H1 (cell line): Measurements from ENCODE around the gene SLC39A11. TPM values are rescaled to one million over a fixed set of nuclear protein-coding genes. Genes with fewer than 3 reads are reported as not detected.

Experiments used
- CTCF ChIA-PET: fragments of 300-600 bp; sonication (Branson Sonifier 250); formaldehyde crosslinking; loops from one replicate; lab custom pipeline; 2021; ENCODE audit not compliant: partially characterized antibody; lab: Charles Lee
- POLR2A ChIA-PET: fragments of 300-600 bp; sonication (Branson Sonifier 250); formaldehyde crosslinking; loops from one replicate; lab custom pipeline; 2021; ENCODE audit warnings: inconsistent platforms; ENCODE audit not compliant: partially characterized antibody; lab: Charles Lee
- DNase-seq, 2 experiments: peaks; one replicate each; pipeline versions ENCODE4 v3.0.0 to v3.0.0-alpha.2; 2010 to 2022; ENCODE audit warnings: low spot score in 2 of 2, low read depth in 1 of 2, mixed read lengths in 1 of 2
- FAIRE-seq: peaks from 2 replicates; lab custom pipeline; 2011; peaks lifted over from hg19 to GRCh38; lab: Jason Lieb, UNC
- H2AFZ ChIP-seq: 2 replicates; pipeline ENCODE4 v1.8.1; 2012; ENCODE audit warnings: low read length, inconsistent platforms
- H2AK5ac ChIP-seq: 2 replicates; pipeline ENCODE4 v1.6.1; 2013; ENCODE audit warnings: low read depth, low read length
- H2BK120ac ChIP-seq: replicated peaks from 2 replicates; pipeline ENCODE3; 2013; ENCODE audit warnings: low read depth, low read length, inconsistent platforms
- H2BK12ac ChIP-seq: 2 replicates; pipeline ENCODE4 v1.6.1; 2013; ENCODE audit warnings: low read depth, low read length
- H2BK15ac ChIP-seq: 2 replicates; pipeline ENCODE4 v1.6.1; 2013; ENCODE audit warnings: low read length
- H2BK20ac ChIP-seq: 2 replicates; pipeline ENCODE4 v1.6.1; 2013; ENCODE audit warnings: low read length
- H2BK5ac ChIP-seq: 2 replicates; pipeline ENCODE4 v1.6.1; 2013; ENCODE audit warnings: low read depth, low read length
- H3K14ac ChIP-seq: 2 replicates; pipeline ENCODE4 v1.6.1; 2013; ENCODE audit warnings: inconsistent platforms; ENCODE audit not compliant: insufficient read length
- H3K18ac ChIP-seq: 2 replicates; pipeline ENCODE4 v1.6.1; 2013; ENCODE audit warnings: low read length; ENCODE audit errors: extremely low read depth
- H3K23ac ChIP-seq: 2 replicates; pipeline ENCODE4 v1.6.1; 2013; ENCODE audit warnings: inconsistent platforms; ENCODE audit not compliant: insufficient read length
- H3K23me2 ChIP-seq: 2 replicates; pipeline ENCODE4 v1.6.1; 2013; ENCODE audit warnings: low read depth, low read length
- H3K27ac ChIP-seq: 2 replicates; pipeline ENCODE4 v1.6.1; 2011; ENCODE audit warnings: low read depth, low read length, inconsistent platforms
- H3K27me3 ChIP-seq, 4 experiments: replicated peaks in 1 of 4; 1 replicate in 1 of 4; 2 replicates in 3 of 4; pipeline versions ENCODE4 v1.6.1 to v1.8.1; 2011 to 2013; ENCODE audit warnings: low read length in 3 of 4, mild to moderate bottlenecking in 3 of 4, inconsistent platforms in 2 of 4, mixed read lengths in 2 of 4, moderate library complexity in 1 of 4; ENCODE audit not compliant: control insufficient read depth in 3 of 4, insufficient read depth in 3 of 4; ENCODE audit errors: extremely low read depth in 1 of 4
- H3K36me3 ChIP-seq, 4 experiments: 2 replicates each; pipeline versions ENCODE4 v1.6.1 to v1.8.1; 2011 to 2013; ENCODE audit warnings: mild to moderate bottlenecking in 4 of 4, low read length in 3 of 4, moderate library complexity in 2 of 4, control low read depth in 1 of 4, inconsistent platforms in 1 of 4; ENCODE audit not compliant: insufficient read depth in 4 of 4, control insufficient read depth in 2 of 4
- H3K4ac ChIP-seq: replicated peaks from 2 replicates; pipeline ENCODE3; 2013; ENCODE audit warnings: low read length, low read depth, mixed read lengths, inconsistent platforms; ENCODE audit not compliant: insufficient read length
- H3K4me1 ChIP-seq, 4 experiments: replicated peaks in 1 of 4; 1 replicate in 1 of 4; 2 replicates in 3 of 4; pipeline versions ENCODE4 v1.6.1 to v1.8.1; 2011 to 2013; ENCODE audit warnings: low read length in 3 of 4, inconsistent platforms in 2 of 4, mixed read lengths in 1 of 4; ENCODE audit not compliant: insufficient read depth in 4 of 4, control insufficient read depth in 3 of 4
- H3K4me2 ChIP-seq, 2 experiments: 2 replicates each; pipeline versions ENCODE4 v1.6.1 to v1.8.1; 2011 to 2013; ENCODE audit warnings: low read depth in 2 of 2, low read length in 2 of 2, control low read depth in 1 of 2, inconsistent platforms in 1 of 2, mild to moderate bottlenecking in 1 of 2; ENCODE audit not compliant: insufficient read depth in 1 of 2
- H3K4me3 ChIP-seq, 4 experiments: fragments of 200-600, 300-600 bp in 1 of 4; sonication (generic), shearing (Covaris generic), sonication (Bioruptor Twin) in 1 of 4; 2 replicates each; pipeline versions ENCODE4 v1.5.1 to v1.8.1; 2011 to 2016; ENCODE audit warnings: low read length in 4 of 4, low read depth in 3 of 4, control low read depth in 2 of 4, inconsistent platforms in 2 of 4, mild to moderate bottlenecking in 2 of 4, mixed read lengths in 1 of 4, moderate library complexity in 1 of 4; ENCODE audit not compliant: insufficient read depth in 2 of 4; ENCODE audit errors: extremely low read depth in 1 of 4
- H3K56ac ChIP-seq: replicated peaks from 2 replicates; pipeline ENCODE3; 2013; ENCODE audit warnings: low read depth, mild to moderate bottlenecking, mixed read lengths, low read length, inconsistent platforms; ENCODE audit not compliant: insufficient read length
- H3K79me1 ChIP-seq: 2 replicates; pipeline ENCODE4 v1.6.1; 2013; ENCODE audit warnings: low read depth, low read length, control low read depth
- H3K79me2 ChIP-seq, 2 experiments: 2 replicates each; pipeline versions ENCODE4 v1.6.1 to v1.8.1; 2012 to 2013; ENCODE audit warnings: low read length in 2 of 2, mild to moderate bottlenecking in 2 of 2, inconsistent platforms in 1 of 2; ENCODE audit not compliant: insufficient read depth in 2 of 2, control insufficient read depth in 1 of 2
- H3K9ac ChIP-seq, 4 experiments: replicated peaks in 1 of 4; 1 replicate in 1 of 4; 2 replicates in 3 of 4; pipeline versions ENCODE4 v1.6.1 to v1.8.1; 2011 to 2013; ENCODE audit warnings: low read depth in 3 of 4, low read length in 3 of 4, control low read depth in 2 of 4, mild to moderate bottlenecking in 2 of 4, moderate library complexity in 2 of 4, inconsistent platforms in 1 of 4; ENCODE audit errors: extremely low read depth in 1 of 4
- H3K9me3 ChIP-seq, 2 experiments: 2 replicates each; pipeline versions ENCODE4 v1.6.1 to v1.8.1; 2012 to 2013; ENCODE audit warnings: mild to moderate bottlenecking in 2 of 2, moderate library complexity in 2 of 2, control low read depth in 1 of 2, inconsistent platforms in 1 of 2, low read depth in 1 of 2, low read length in 1 of 2, mixed read lengths in 1 of 2; ENCODE audit not compliant: insufficient read depth in 2 of 2
- H4K20me1 ChIP-seq, 2 experiments: replicated peaks in 1 of 2; 2 replicates each; pipeline versions ENCODE3 to v1.8.1; 2011 to 2013; ENCODE audit warnings: inconsistent platforms in 2 of 2, low read length in 2 of 2, mild to moderate bottlenecking in 1 of 2; ENCODE audit not compliant: insufficient read depth in 2 of 2, control insufficient read depth in 1 of 2
- H4K5ac ChIP-seq: 2 replicates; pipeline ENCODE4 v1.6.1; 2013; ENCODE audit warnings: low read length, low read depth, mixed read lengths, inconsistent platforms; ENCODE audit not compliant: insufficient read length
- H4K8ac ChIP-seq: 2 replicates; pipeline ENCODE4 v1.8.0; 2013; ENCODE audit warnings: mild to moderate bottlenecking, moderate library complexity, low read length, inconsistent platforms; ENCODE audit not compliant: insufficient read depth; ENCODE audit errors: extremely low read depth
- H4K91ac ChIP-seq: replicated peaks from 2 replicates; pipeline ENCODE3; 2013; ENCODE audit warnings: low read length, mixed read lengths, inconsistent platforms; ENCODE audit not compliant: insufficient read length
- CHD2 ChIP-seq: IDR thresholded peaks from 2 replicates; pipeline ENCODE4 v1.6.1; 2012; ENCODE audit warnings: low read length, improper control_type of control experiment
- CREB1 ChIP-seq: IDR thresholded peaks from 2 replicates; pipeline ENCODE4 v1.6.1; 2012; ENCODE audit warnings: inconsistent platforms
- EP300 ChIP-seq, 2 experiments: IDR thresholded peaks; 1 replicate in 1 of 2; 2 replicates in 1 of 2; pipeline ENCODE4 v1.6.1; 2011 to 2012; ENCODE audit warnings: low read depth in 2 of 2, low read length in 2 of 2, mild to moderate bottlenecking in 2 of 2, borderline replicate concordance in 1 of 2, inconsistent platforms in 1 of 2, moderate library complexity in 1 of 2
- KDM4A ChIP-seq: IDR thresholded peaks from one replicate; pipeline ENCODE4 v1.7.1; 2012; ENCODE audit warnings: low read depth, mild to moderate bottlenecking, moderate library complexity, low read length, inconsistent platforms; ENCODE audit not compliant: severe bottlenecking
- RNF2 ChIP-seq: fragments of 200-900, 300-1000 bp; sonication (generic); IDR thresholded peaks from 2 replicates; pipeline ENCODE4 v1.7.1; 2016; ENCODE audit warnings: borderline replicate concordance, low read depth, mild to moderate bottlenecking, antibody characterized with exemption, low read length; ENCODE audit not compliant: poor library complexity, severe bottlenecking; ENCODE audit errors: missing control alignments
- SRF ChIP-seq: IDR thresholded peaks from 2 replicates; pipeline ENCODE4 v1.6.1; 2011; ENCODE audit warnings: mild to moderate bottlenecking, low read depth, low read length, moderate library complexity
- WGBS, 2 experiments: shearing (Covaris generic) in 1 of 2; methylation state at CpG; one replicate each; pipeline versions ENCODE4 v1.1.6 to v1.1.7; 2013 to 2015; ENCODE audit warnings: low lambda C conversion rate in 2 of 2, mixed read lengths in 2 of 2, inconsistent platforms in 1 of 2, low coverage in 1 of 2, missing lambda C conversion rate in 1 of 2; ENCODE audit not compliant: insufficient replicate concordance in 2 of 2, insufficient coverage in 1 of 2, insufficient read length in 1 of 2; ENCODE audit errors: extremely low coverage in 1 of 2, missing lambda C conversion rate in 1 of 2; 5-methylcytosine and 5-hydroxymethylcytosine counted together
- polyA plus RNA-seq, 7 experiments: library from polyadenylated mRNA; depleted of rRNA in 3 of 7; stranded (reverse) in 5 of 7; unstranded in 2 of 7; fragments of >200 nt in 5 of 7; fragments of 200-250 nt in 2 of 7; gene quantifications; 1 replicate in 5 of 7; 2 replicates in 1 of 7; 4 replicates in 1 of 7; pipeline versions ENCODE4 v1.2.1 to v1.2.3, GENCODE V29; 2011 to 2013; ENCODE audit warnings: missing spikeins in 2 of 7, mixed read lengths in 2 of 7
- total RNA-seq: library from RNA; stranded (reverse); fragmentation: NEBNext Ultra II Directional; extraction: Animal tissue kit (Norgen Biotek cat#: 25700); gene quantifications from 2 replicates; pipeline ENCODE4 v1.2.1, GENCODE V29; 2021
- TF ChIP-seq, protein P1 (sequence below): IDR thresholded peaks from 2 replicates; pipeline ENCODE4 v1.6.1; 2011; ENCODE audit warnings: low read depth, mild to moderate bottlenecking, low read length; ENCODE audit not compliant: insufficient read depth

Gene SLC39A11
- total and polyA plus RNA-seq, 2 of the 8 experiments (the other 6 are each of a cell fraction or from before 2014, with no cell fraction given): 12.2 to 19.6 TPM

DNA sequence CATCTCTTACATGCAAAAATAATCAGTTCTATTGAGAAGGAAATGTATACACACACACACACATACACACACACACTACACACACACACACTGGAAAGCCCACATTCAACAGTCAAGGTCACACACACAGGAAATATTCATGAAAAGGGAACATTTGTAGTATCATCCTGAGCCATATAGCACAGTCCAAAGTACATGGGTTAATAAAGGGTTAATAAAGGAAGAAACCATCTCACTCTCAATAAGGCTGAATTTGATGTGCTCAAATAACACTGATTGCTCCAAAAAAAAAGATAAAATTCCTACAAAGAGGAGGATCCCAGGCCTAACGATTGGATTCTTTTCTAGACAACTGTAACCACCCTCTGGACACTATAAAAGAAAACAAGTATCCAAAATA lies 164.7 kb downstream of the SLC39A11 start:
- Histone ChIP-seq H4K20me1 (no peaks in the 10 kb centered on the region), H3K27ac (no peak overlapping the region), H3K14ac (no peak overlapping the region), H3K79me2 (no peaks in the 10 kb centered on the region), H3K4me1 (no peaks in the 10 kb centered on the region), H3K4me3 (no peak overlapping the region), H3K4me2 (no peak overlapping the region), H2AFZ (no peak overlapping the region), H2BK15ac (no peak overlapping the region), H4K5ac (no peak overlapping the region), H2AK5ac (no peak overlapping the region), H2BK12ac (no peak overlapping the region), H3K56ac (no peak overlapping the region), H4K91ac (no peak overlapping the region), H3K36me3 (no peaks in the 10 kb centered on the region), H3K4ac (no peak overlapping the region), H3K18ac (no peak overlapping the region), H2BK20ac (no peak overlapping the region), H3K79me1 (no peaks in the 10 kb centered on the region), H4K8ac (no peak overlapping the region), H3K27me3 (no peaks in the 10 kb centered on the region), H3K23ac (no peak overlapping the region), H3K9me3 (no peaks in the 10 kb centered on the region), H2BK120ac (no peak overlapping the region), H3K23me2 (no peaks in the 10 kb centered on the region), H2BK5ac (no peak overlapping the region), H3K9ac (no peak overlapping the region)
- TF ChIP-seq, protein P1, sequence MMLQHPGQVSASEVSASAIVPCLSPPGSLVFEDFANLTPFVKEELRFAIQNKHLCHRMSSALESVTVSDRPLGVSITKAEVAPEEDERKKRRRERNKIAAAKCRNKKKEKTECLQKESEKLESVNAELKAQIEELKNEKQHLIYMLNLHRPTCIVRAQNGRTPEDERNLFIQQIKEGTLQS: no peak
- TF ChIP-seq SRF: no peak
- TF ChIP-seq CHD2: no peak
- no peak for TF ChIP-seq KDM4A
- TF ChIP-seq CREB1: no peak
- no peak for TF ChIP-seq EP300 (IDR thresholded peaks at IDR 0.05; ENCODE audit: borderline replicate concordance in 1 of 2, low read depth in 2 of 2, low read length in 2 of 2)
- no peak for TF ChIP-seq RNF2
- ChIA-PET POLR2A (no interaction called here), CTCF (interaction anchor here (0.6 kb wide), 1 partner anchor 200 kb away, joined by 3 read pairs; no protein-coding TSS in a partner anchor)
- DNase-seq: no peak
- 77% methylated on average over 1 of the region's 1 CpG; no CpG with 5 or more reads in 1 of the 2 experiments for WGBS, 2 experiments
- no peak for FAIRE-seq
